Epidermal melanocyte (primary cell): ENCODE results near the gene TAF1D.
"Not testable (repeated sequence)": the region's sequence is repeated elsewhere in the genome, so short reads cannot be mapped to it uniquely, and the experiment has no call there.

Experiments
- DNase-seq: peaks from one replicate; pipeline ENCODE4 v3.0.0; 2011; ENCODE audit warnings: low spot score; ENCODE audit not compliant: insufficient read length

The TAF1D gene

GRCh38 chr11:93751001-93751400 lies 9.7 kb upstream of the TAF1D start:
- no peak for DNase-seq

GRCh38 chr11:93747122-93747521 lies 5.8 kb upstream of the TAF1D start:
- DNase-seq, result no peak

- no peak for DNase-seq
Observed at GRCh38 chr11:93746101-93746500, 4.8 kb upstream of the TAF1D start.

- not testable (repeated sequence) for DNase-seq
Observed at GRCh38 chr11:93745005-93745755, 3.9 kb upstream of the TAF1D start.

GRCh38 chr11:93744669-93745004 lies 3.3 kb upstream of the TAF1D start:
- DNase-seq, result no peak

- no peak for DNase-seq
Observed at GRCh38 chr11:93743291-93743690, 2.0 kb upstream of the TAF1D start.

- no peak for DNase-seq
Observed at GRCh38 chr11:93741882-93742226, 559 bp upstream of the TAF1D start.

- no peak for DNase-seq
Observed at GRCh38 chr11:93740730-93741093, 583 bp downstream of the TAF1D start.

GRCh38 chr11:93740031-93740729 lies 1.1 kb downstream of the TAF1D start:
- no peak for DNase-seq

GRCh38 chr11:93738647-93739081 lies 2.6 kb downstream of the TAF1D start:
- no peak for DNase-seq

- no peak for DNase-seq
Observed at GRCh38 chr11:93737904-93738612, 3.2 kb downstream of the TAF1D start.

GRCh38 chr11:93736129-93736528 lies 5.2 kb downstream of the TAF1D start:
- DNase-seq, result no peak

- no peak for DNase-seq
Observed at GRCh38 chr11:93735627-93736026, 5.7 kb downstream of the TAF1D start.

GRCh38 chr11:93734427-93735222 lies 6.7 kb downstream of the TAF1D start:
- no peak for DNase-seq

GRCh38 chr11:93733474-93733873 lies 7.8 kb downstream of the TAF1D start:
- DNase-seq, result no peak

- DNase-seq, result no peak
Observed at GRCh38 chr11:93732237-93732892, 8.9 kb downstream of the TAF1D start.

- no peak for DNase-seq
Observed at GRCh38 chr11:93730108-93731107, 10.9 kb downstream of the TAF1D start.

- DNase-seq, result no peak
Observed at GRCh38 chr11:93729129-93729616, 12.1 kb downstream of the TAF1D start.

GRCh38 chr11:93728792-93729128 lies 12.5 kb downstream of the TAF1D start:
- DNase-seq, result no peak
